Tibial artery (tissue), 4 donors: ENCODE results near the gene ENAH.

Source experiments
- DNase-seq, 2 donors: peaks; one replicate each; pipeline ENCODE4 v3.0.0-alpha.2; 2019
- H3K27ac ChIP-seq, 2 donors: fragments of 200-600 bp; sonication (generic) in 1 of 2; 1 replicate in 1 of 2; 2 replicates in 1 of 2; pipeline ENCODE4 v1.5.1; 2018 to 2019; ENCODE audit warnings: mild to moderate bottlenecking in 1 of 2
- H3K27me3 ChIP-seq, 2 donors: fragments of 200-600 bp; sonication (generic) in 1 of 2; one replicate each; pipeline versions ENCODE4 v1.5.1 to v1.6.0; 2016 to 2019
- H3K36me3 ChIP-seq, 3 donors: fragments of 200-600 bp; sonication (generic) in 2 of 3; one replicate each; pipeline ENCODE4 v1.5.1; 2016 to 2019; ENCODE audit warnings: mild to moderate bottlenecking in 2 of 3
- H3K4me1 ChIP-seq, 4 donors: fragments of 200-600 bp; sonication (generic) in 2 of 4; 1 replicate in 3 of 4; 2 replicates in 1 of 4; pipeline ENCODE4 v1.5.1; 2016 to 2019
- H3K4me3 ChIP-seq, 2 donors: fragments of 200-600 bp; sonication (generic) in 1 of 2; 1 replicate in 1 of 2; 2 replicates in 1 of 2; pipeline ENCODE4 v1.5.1; 2018 to 2019; ENCODE audit warnings: mild to moderate bottlenecking in 2 of 2
- H3K9me3 ChIP-seq, 3 donors: fragments of 200-600 bp; sonication (generic) in 1 of 3; one replicate each; pipeline ENCODE4 v1.5.1; 2016 to 2019
- CTCF ChIP-seq, 2 experiments: fragments of 200-600 bp in 1 of 2; fragments of 450-650 bp in 1 of 2; IDR thresholded peaks; one replicate each; pipeline ENCODE4 v1.5.1; 2017 to 2019; ENCODE audit warnings: antibody characterized with exemption in 2 of 2, mild to moderate bottlenecking in 1 of 2, moderate library complexity in 1 of 2
- intact Hi-C: fragments of 100-400 bp; cut with DNase I; formaldehyde crosslinking; loops from one replicate; pipeline ENCODE4 v1.15.0; 2023; ENCODE audit warnings: low total_unique reads

ENAH gene

GRCh38 chr1:225450491-225451191 is 202.3 kb downstream of the ENAH start:
- no peaks in the 10 kb centered on the region for H3K9me3 ChIP-seq
- no peak overlapping the region for H3K4me3 ChIP-seq
- H3K4me1 ChIP-seq: peaks cover 0 to 71% (median 40%) of the 10 kb centered on the region in 4 donors
- no peaks in the 10 kb centered on the region for H3K36me3 ChIP-seq
- peak in 1 of 2 donors; percentile 72 for DNase-seq
- no peaks in the 10 kb centered on the region for H3K27me3 ChIP-seq
- no peak for TF ChIP-seq CTCF (IDR thresholded peaks at IDR 0.05)
- peak overlapping the region; percentile 22 to 62 for H3K27ac ChIP-seq
- intact Hi-C loops: no loop called here

- Histone ChIP-seq H3K4me1 (peaks cover 0 to 73% (median 43%) of the 10 kb centered on the region in 4 donors), H3K36me3 (no peaks in the 10 kb centered on the region), H3K9me3 (no peaks in the 10 kb centered on the region), H3K4me3 (no peak overlapping the region), H3K27ac (peak overlapping the region in 1 of 2 donors; percentile 85), H3K27me3 (no peaks in the 10 kb centered on the region)
- peak in 1 of 2 donors; percentile 50 for DNase-seq
- intact Hi-C loops: no loop called here
- no peak for TF ChIP-seq CTCF (IDR thresholded peaks at IDR 0.05)
Measured at GRCh38 chr1:225449774-225450173, 203.1 kb downstream of the ENAH start.

GRCh38 chr1:225449261-225449660 is 203.7 kb downstream of the ENAH start:
- H3K9me3 ChIP-seq: no peaks in the 10 kb centered on the region
- DNase-seq: peak in 1 of 2 donors; percentile 48
- H3K36me3 ChIP-seq: no peaks in the 10 kb centered on the region
- intact Hi-C loops: no loop called here
- no peak for TF ChIP-seq CTCF (IDR thresholded peaks at IDR 0.05)
- H3K4me3 ChIP-seq: no peak overlapping the region
- H3K27ac ChIP-seq: peak overlapping the region; percentile 85 to 88
- H3K4me1 ChIP-seq: peaks cover 0 to 73% (median 38%) of the 10 kb centered on the region in 4 donors
- H3K27me3 ChIP-seq: no peaks in the 10 kb centered on the region

GRCh38 chr1:225448146-225448805 is 204.6 kb downstream of the ENAH start:
- Histone ChIP-seq H3K4me3 (peak overlapping the region; percentile 36 to 47), H3K27me3 (no peaks in the 10 kb centered on the region), H3K36me3 (no peaks in the 10 kb centered on the region), H3K27ac (peak overlapping the region; percentile 85 to 88), H3K4me1 (peaks cover 0 to 66% (median 34%) of the 10 kb centered on the region in 4 donors), H3K9me3 (no peaks in the 10 kb centered on the region)
- TF ChIP-seq CTCF (IDR thresholded peaks at IDR 0.05): no peak
- peak in 1 of 2 donors; percentile 64 for DNase-seq
- intact Hi-C loops: no loop called here

- no peaks in the 10 kb centered on the region for H3K9me3 ChIP-seq
- no peaks in the 10 kb centered on the region for H3K36me3 ChIP-seq
- intact Hi-C loops: no loop called here
- H3K27me3 ChIP-seq: no peaks in the 10 kb centered on the region
- peak; percentile 59 to 92 for DNase-seq
- H3K4me3 ChIP-seq: peak overlapping the region; percentile 36 to 47
- peak overlapping the region; percentile 85 to 88 for H3K27ac ChIP-seq
- no peak for TF ChIP-seq CTCF (IDR thresholded peaks at IDR 0.05)
- peaks cover 0 to 67% (median 34%) of the 10 kb centered on the region in 4 donors for H3K4me1 ChIP-seq
Measured at GRCh38 chr1:225447650-225448089, 205.3 kb downstream of the ENAH start.
